Thyroid gland (tissue), 4 donors: ENCODE results near the gene UBE3A. TPM values are rescaled to one million over a fixed set of nuclear protein-coding genes. Genes with fewer than 3 reads are reported as not detected.

Source experiments
- DNase-seq, 2 donors: peaks; one replicate each; pipeline ENCODE4 v3.0.0-alpha.2; 2019
- H3K27ac ChIP-seq, 3 donors: fragments of 200-600 bp; sonication (generic); 1 replicate in 2 of 3; 2 replicates in 1 of 3; pipeline ENCODE4 v1.5.1; 2016 to 2019; ENCODE audit warnings: mild to moderate bottlenecking in 1 of 3, moderate library complexity in 1 of 3
- H3K27me3 ChIP-seq: fragments of 200-600 bp; sonication (generic); one replicate; pipeline ENCODE4 v1.5.1; 2019
- H3K36me3 ChIP-seq, 2 donors: fragments of 200-600 bp; sonication (generic); one replicate each; pipeline ENCODE4 v1.5.1; 2016 to 2019
- H3K4me1 ChIP-seq, 2 donors: fragments of 200-600 bp; sonication (generic); one replicate each; pipeline ENCODE4 v1.5.1; 2017 to 2019
- H3K4me3 ChIP-seq, 3 donors: fragments of 200-600 bp; sonication (generic); replicated peaks in 1 of 3; 1 replicate in 2 of 3; 2 replicates in 1 of 3; pipeline ENCODE4 v1.5.1; 2016; ENCODE audit warnings: mild to moderate bottlenecking in 1 of 3
- H3K9me3 ChIP-seq: fragments of 200-600 bp; sonication (generic); one replicate; pipeline ENCODE4 v1.5.1; 2017
- CTCF ChIP-seq, 6 experiments: fragments of 200-600 bp in 3 of 6; fragments of 450-650 bp in 3 of 6; sonication (generic) in 3 of 6; IDR thresholded peaks; one replicate each; pipeline ENCODE4 v1.5.1; 2016 to 2019; ENCODE audit warnings: antibody characterized with exemption in 6 of 6, mild to moderate bottlenecking in 2 of 6, inconsistent platforms in 1 of 6, moderate library complexity in 1 of 6
- POLR2A ChIP-seq, 2 donors: fragments of 450-650 bp; IDR thresholded peaks; one replicate each; pipeline ENCODE4 v1.6.1; 2017; ENCODE audit warnings: antibody characterized with exemption in 2 of 2, mild to moderate bottlenecking in 2 of 2, moderate library complexity in 1 of 2
- WGBS, 2 donors: methylation state at CpG; one replicate each; pipeline ENCODE4 v1.1.5; 2017; 5-methylcytosine and 5-hydroxymethylcytosine counted together
- intact Hi-C: fragments of 100-400 bp; cut with DNase I; formaldehyde crosslinking; loops from one replicate; pipeline ENCODE4 v1.15.1; 2023
- total RNA-seq, 4 donors: library from RNA; depleted of rRNA; stranded (reverse); fragments of >200 nt; gene quantifications; one replicate each; pipeline ENCODE4 v1.2.3, GENCODE V29; 2016

Gene UBE3A
- total RNA-seq, 4 donors from 2014 or later, result 88.6 to 140 (median 106) TPM

GRCh38 chr15:25374143-25374542 is 64.7 kb downstream of the UBE3A start:
- TF ChIP-seq POLR2A (IDR thresholded peaks at IDR 0.05) (no peak), CTCF (IDR thresholded peaks at IDR 0.05) (no peak)
- Histone ChIP-seq H3K36me3 (peaks cover 15 to 19% of the 10 kb centered on the region in 2 donors), H3K4me1 (peaks cover 0 to 4% of the 10 kb centered on the region in 2 donors), H3K9me3 (no peaks in the 10 kb centered on the region), H3K27me3 (no peaks in the 10 kb centered on the region), H3K4me3 (no peak overlapping the region), H3K27ac (no peak overlapping the region)
- intact Hi-C loops, result no loop called here
- DNase-seq, result no peak
- WGBS, 2 donors, result 89 to 92% methylated on average over 3 of the region's 3 CpGs

- Histone ChIP-seq H3K9me3 (no peaks in the 10 kb centered on the region), H3K4me1 (peaks cover 0 to 4% of the 10 kb centered on the region in 2 donors), H3K27me3 (no peaks in the 10 kb centered on the region), H3K36me3 (peaks cover 15 to 19% of the 10 kb centered on the region in 2 donors), H3K27ac (no peak overlapping the region), H3K4me3 (no peak overlapping the region)
- TF ChIP-seq POLR2A (IDR thresholded peaks at IDR 0.05), result no peak
- TF ChIP-seq CTCF (IDR thresholded peaks at IDR 0.05), result no peak
- DNase-seq, result no peak
- intact Hi-C loops, result no loop called here
- WGBS, 2 donors, result 77 to 86% methylated on average over 1 of the region's 1 CpG
Measured at GRCh38 chr15:25372298-25372697, 66.5 kb downstream of the UBE3A start.

- Histone ChIP-seq H3K4me1 (peaks cover 0 to 4% of the 10 kb centered on the region in 2 donors), H3K27ac (no peak overlapping the region), H3K36me3 (peaks cover 6 to 9% of the 10 kb centered on the region in 2 donors), H3K4me3 (no peak overlapping the region), H3K9me3 (no peaks in the 10 kb centered on the region), H3K27me3 (no peaks in the 10 kb centered on the region)
- no peak for DNase-seq
- TF ChIP-seq CTCF (IDR thresholded peaks at IDR 0.05) (no peak), POLR2A (IDR thresholded peaks at IDR 0.05) (no peak)
- 97 to 99% methylated on average over 1 of the region's 1 CpG for WGBS, 2 donors
- intact Hi-C loops, result no loop called here
Measured at GRCh38 chr15:25368850-25369249, 70.0 kb downstream of the UBE3A start.

GRCh38 chr15:25366058-25366457 is 72.8 kb downstream of the UBE3A start:
- WGBS, 2 donors, result 93 to 96% methylated on average over 1 of the region's 1 CpG

GRCh38 chr15:25362545-25362944 is 76.3 kb downstream of the UBE3A start:
- H3K4me1 ChIP-seq, result no peaks in the 10 kb centered on the region
- H3K9me3 ChIP-seq, result no peaks in the 10 kb centered on the region
- no peak overlapping the region for H3K4me3 ChIP-seq
- 89 to 98% methylated on average over 1 of the region's 1 CpG for WGBS, 2 donors
- TF ChIP-seq CTCF (IDR thresholded peaks at IDR 0.05) (no peak), POLR2A (IDR thresholded peaks at IDR 0.05) (no peak)
- no peak overlapping the region for H3K27ac ChIP-seq
- H3K36me3 ChIP-seq, result peaks cover 3 to 6% of the 10 kb centered on the region in 2 donors
- DNase-seq, result no peak
- no peaks in the 10 kb centered on the region for H3K27me3 ChIP-seq
- intact Hi-C loops, result no loop called here

More at GRCh38 chr15:25366058-25366457, 72.8 kb downstream of the UBE3A start:
- DNase-seq, result no peak
- TF ChIP-seq CTCF (IDR thresholded peaks at IDR 0.05) (no peak), POLR2A (IDR thresholded peaks at IDR 0.05) (no peak)
- Histone ChIP-seq H3K27me3 (no peaks in the 10 kb centered on the region), H3K4me3 (no peak overlapping the region), H3K4me1 (no peaks in the 10 kb centered on the region), H3K36me3 (peaks cover 3% of the 10 kb centered on the region in 2 donors), H3K9me3 (no peaks in the 10 kb centered on the region), H3K27ac (no peak overlapping the region)
- intact Hi-C loops, result no loop called here
